K562 (cell line): ENCODE results near the gene SRP9. TPM values are rescaled to one million over a fixed set of nuclear protein-coding genes. Genes with fewer than 3 reads are reported as not detected.
A peak's percentile ranks its signal among the peaks of the same experiment; 100 is the strongest.

Experiments used
- ARID1B ChIP-seq: fragments of 450-650 bp; IDR thresholded peaks from 2 replicates; pipeline ENCODE4 v1.6.1; 2016; ENCODE audit warnings: antibody characterized with exemption, mild to moderate bottlenecking, inconsistent platforms
- CTBP1 ChIP-seq: fragments of 450-650 bp; IDR thresholded peaks from 2 replicates; pipeline ENCODE4 v1.6.1; 2016; ENCODE audit warnings: borderline replicate concordance
- FOXK2 ChIP-seq, 2 experiments: fragments of 450-650 bp; IDR thresholded peaks in 1 of 2; conservative IDR thresholded peaks in 1 of 2; 2 replicates each; pipeline ENCODE4 v1.6.1; 2016; ENCODE audit warnings: low read depth in 2 of 2, mild to moderate bottlenecking in 1 of 2
- HIVEP1 ChIP-seq: fragments of 250-450 bp; sonication (Bioruptor Pico); IDR thresholded peaks from 2 replicates; pipeline ENCODE4 v1.4.0; 2020; ENCODE audit warnings: mild to moderate bottlenecking
- LEF1 ChIP-seq: fragments of 450-650 bp; IDR thresholded peaks from 2 replicates; pipeline ENCODE4 v1.6.1; 2016; ENCODE audit warnings: mild to moderate bottlenecking
- MTA1 ChIP-seq: fragments of 450-650 bp; IDR thresholded peaks from 2 replicates; pipeline ENCODE4 v1.6.1; 2017; ENCODE audit warnings: borderline replicate concordance
- RAD21 ChIP-seq, 2 experiments: fragments of 250-450 bp in 1 of 2; fragments of 450-650 bp in 1 of 2; sonication (Bioruptor Pico) in 1 of 2; formaldehyde crosslinking in 1 of 2; IDR thresholded peaks in 1 of 2; conservative IDR thresholded peaks in 1 of 2; 2 replicates each; pipeline versions ENCODE4 v1.4.0 to v1.8.0; 2020 to 2022; ENCODE audit warnings: mild to moderate bottlenecking in 2 of 2, moderate library complexity in 1 of 2
- SMAD4 ChIP-seq: fragments of 250-450 bp; sonication (Bioruptor Pico); conservative IDR thresholded peaks from 2 replicates; pipeline ENCODE4 v1.8.0; 2021; ENCODE audit warnings: inconsistent platforms, mild to moderate bottlenecking, moderate library complexity
- STAT5B ChIP-seq: fragments of 250-450 bp; sonication (Bioruptor Pico); IDR thresholded peaks from 2 replicates; pipeline ENCODE4 v1.8.0; 2021; ENCODE audit warnings: mild to moderate bottlenecking, inconsistent platforms
- TAF1 ChIP-seq: IDR thresholded peaks from 2 replicates; pipeline ENCODE4 v1.6.1; 2011; ENCODE audit warnings: mild to moderate bottlenecking, low read length, moderate library complexity; ENCODE audit not compliant: insufficient read depth, control insufficient read depth, severe bottlenecking; ENCODE audit errors: extremely low read depth
- YY1 ChIP-seq, 3 experiments: IDR thresholded peaks; 2 replicates each; pipeline ENCODE4 v1.6.1; 2011; ENCODE audit warnings: low read length in 2 of 3, mild to moderate bottlenecking in 2 of 3, moderate library complexity in 2 of 3, borderline replicate concordance in 1 of 3, control low read depth in 1 of 3, low read depth in 1 of 3; ENCODE audit not compliant: insufficient read depth in 3 of 3, insufficient replicate concordance in 2 of 3, control insufficient read depth in 1 of 3, insufficient read length in 1 of 3; ENCODE audit errors: extremely low read depth in 1 of 3
- ZNF324 ChIP-seq: fragments of 250-450 bp; sonication (Bioruptor Pico); IDR thresholded peaks from 2 replicates; pipeline ENCODE4 v1.4.0; 2020; ENCODE audit warnings: mild to moderate bottlenecking
- polyA plus RNA-seq, 8 experiments: library from polyadenylated mRNA; depleted of rRNA in 4 of 8; stranded (reverse) in 5 of 8; unstranded in 3 of 8; fragments of >200 nt; fragmentation: Nextera tagmentation in 2 of 8; fragmentation: Illumina TruSeq in 1 of 8; extraction: Ambion mirVana in 2 of 8; extraction: Trizol in 1 of 8; gene quantifications; 2 replicates each; pipeline versions ENCODE4 v1.2.1 to v1.2.3, GENCODE V29; 2011 to 2014; ENCODE audit warnings: inconsistent platforms in 1 of 8, missing spikeins in 1 of 8
- total RNA-seq, 7 experiments: library from RNA; depleted of rRNA in 6 of 7; stranded (reverse); fragments of >200 nt in 6 of 7; fragmentation: Illumina TruSeq in 2 of 7; extraction: Trizol in 2 of 7; gene quantifications; 2 replicates each; pipeline versions ENCODE4 v1.2.1 to v1.2.3, GENCODE V29; 2011 to 2021; ENCODE audit warnings: low replicate concordance in 1 of 7
- TF ChIP-seq, protein P1 (sequence below): IDR thresholded peaks from 3 replicates; pipeline ENCODE4 v1.6.1; 2011; ENCODE audit warnings: borderline replicate concordance, mild to moderate bottlenecking, moderate library complexity; ENCODE audit not compliant: insufficient read length; ENCODE audit errors: extremely low read depth
- TF ChIP-seq, protein P2 (sequence below): fragments of 450-650 bp; conservative IDR thresholded peaks from 2 replicates; pipeline ENCODE4 v1.6.1; 2016; ENCODE audit warnings: missing genetic modification characterization, low read depth, mild to moderate bottlenecking, missing compliant biosample characterization, moderate library complexity
- TF ChIP-seq, protein P3 (sequence below): sonication (generic); formaldehyde crosslinking; IDR thresholded peaks from 2 replicates; pipeline ENCODE4 v1.9.0; 2022; ENCODE audit warnings: mild to moderate bottlenecking, missing genetic modification reagents
- TF ChIP-seq, protein P4 (sequence below), 2 experiments: IDR thresholded peaks in 1 of 2; conservative IDR thresholded peaks in 1 of 2; 2 replicates each; pipeline ENCODE4 v1.6.1; 2016; ENCODE audit warnings: low read depth in 2 of 2, mild to moderate bottlenecking in 1 of 2, missing compliant biosample characterization in 1 of 2, missing genetic modification characterization in 1 of 2, moderate library complexity in 1 of 2

The SRP9 gene
- total and polyA plus RNA-seq, 9 of the 15 experiments (the other 6 are each of a cell fraction or from before 2014, with no cell fraction given): 273 to 1,892 (median 668) TPM

DNA sequence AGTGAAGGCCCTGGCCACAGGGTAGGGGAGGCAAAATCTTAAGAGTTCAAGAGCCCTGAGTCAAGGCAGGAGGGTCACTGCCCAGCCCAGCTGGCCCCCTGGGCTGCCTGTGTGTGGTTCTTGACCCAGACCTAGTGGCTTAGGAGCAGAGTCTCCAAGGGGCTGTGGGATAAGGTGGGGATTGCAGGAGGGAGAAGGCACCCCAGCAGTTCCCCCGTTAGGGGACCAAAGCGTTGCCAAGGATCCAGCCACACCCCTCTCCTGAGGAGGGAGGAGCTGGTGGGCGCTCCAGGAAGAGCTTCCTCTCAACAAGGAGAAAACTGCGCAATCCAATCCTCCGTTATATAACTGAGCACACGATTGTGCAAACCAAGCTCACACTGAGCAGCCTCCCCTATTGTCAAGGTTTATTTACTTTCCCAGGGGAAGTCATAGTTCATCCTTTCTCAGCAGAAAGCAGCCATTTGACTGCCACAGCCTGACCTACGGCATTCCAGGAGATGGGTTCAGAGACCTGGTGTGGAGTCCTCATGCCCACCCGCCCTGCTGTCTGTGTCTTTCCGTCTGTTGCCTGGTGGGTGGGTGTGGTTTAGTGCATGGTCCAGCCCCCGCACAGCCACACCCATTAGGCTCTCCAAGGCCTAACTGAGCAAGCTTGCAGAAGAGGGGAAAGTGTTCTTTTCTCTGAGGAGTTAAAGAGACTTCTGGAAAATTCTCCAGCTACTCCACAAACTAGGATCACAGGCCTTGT lies 35.8 kb downstream of the SRP9 start (continued):
- TF ChIP-seq, protein P1, sequence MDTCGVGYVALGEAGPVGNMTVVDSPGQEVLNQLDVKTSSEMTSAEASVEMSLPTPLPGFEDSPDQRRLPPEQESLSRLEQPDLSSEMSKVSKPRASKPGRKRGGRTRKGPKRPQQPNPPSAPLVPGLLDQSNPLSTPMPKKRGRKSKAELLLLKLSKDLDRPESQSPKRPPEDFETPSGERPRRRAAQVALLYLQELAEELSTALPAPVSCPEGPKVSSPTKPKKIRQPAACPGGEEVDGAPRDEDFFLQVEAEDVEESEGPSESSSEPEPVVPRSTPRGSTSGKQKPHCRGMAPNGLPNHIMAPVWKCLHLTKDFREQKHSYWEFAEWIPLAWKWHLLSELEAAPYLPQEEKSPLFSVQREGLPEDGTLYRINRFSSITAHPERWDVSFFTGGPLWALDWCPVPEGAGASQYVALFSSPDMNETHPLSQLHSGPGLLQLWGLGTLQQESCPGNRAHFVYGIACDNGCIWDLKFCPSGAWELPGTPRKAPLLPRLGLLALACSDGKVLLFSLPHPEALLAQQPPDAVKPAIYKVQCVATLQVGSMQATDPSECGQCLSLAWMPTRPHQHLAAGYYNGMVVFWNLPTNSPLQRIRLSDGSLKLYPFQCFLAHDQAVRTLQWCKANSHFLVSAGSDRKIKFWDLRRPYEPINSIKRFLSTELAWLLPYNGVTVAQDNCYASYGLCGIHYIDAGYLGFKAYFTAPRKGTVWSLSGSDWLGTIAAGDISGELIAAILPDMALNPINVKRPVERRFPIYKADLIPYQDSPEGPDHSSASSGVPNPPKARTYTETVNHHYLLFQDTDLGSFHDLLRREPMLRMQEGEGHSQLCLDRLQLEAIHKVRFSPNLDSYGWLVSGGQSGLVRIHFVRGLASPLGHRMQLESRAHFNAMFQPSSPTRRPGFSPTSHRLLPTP: no peak
- TF ChIP-seq ARID1B: peak; percentile 12; the same call in 1 of the 2 replicates
- TF ChIP-seq HIVEP1 (CRISPR knock-in tag): no peak
- no peak for TF ChIP-seq RAD21 (CRISPR knock-in tag; conservative IDR thresholded peaks at IDR 0.05 in 1 of 2, IDR thresholded peaks at IDR 0.05 in 1 of 2)
- TF ChIP-seq FOXK2 (conservative IDR thresholded peaks at IDR 0.05 in 1 of 2, IDR thresholded peaks at IDR 0.05 in 1 of 2; ENCODE audit: low read depth in 2 of 2): peak; percentile 41 to 52; a peak in 3 of 4 replicates
- peak; percentile 17 for TF ChIP-seq TAF1
- peak in 1 of 3 experiments; percentile 43 for TF ChIP-seq YY1 (IDR thresholded peaks at IDR 0.05; ENCODE audit: borderline replicate concordance in 1 of 3, control insufficient read depth in 1 of 3, extremely low read depth in 1 of 3, insufficient read depth in 3 of 3, insufficient read length in 1 of 3, insufficient replicate concordance in 2 of 3, low read depth in 1 of 3, low read length in 2 of 3)
- 0 out of 2 replicates have a peak, but pooled peaks have one; percentile 35 for TF ChIP-seq ZNF324 (CRISPR knock-in tag)
- TF ChIP-seq, protein P2, sequence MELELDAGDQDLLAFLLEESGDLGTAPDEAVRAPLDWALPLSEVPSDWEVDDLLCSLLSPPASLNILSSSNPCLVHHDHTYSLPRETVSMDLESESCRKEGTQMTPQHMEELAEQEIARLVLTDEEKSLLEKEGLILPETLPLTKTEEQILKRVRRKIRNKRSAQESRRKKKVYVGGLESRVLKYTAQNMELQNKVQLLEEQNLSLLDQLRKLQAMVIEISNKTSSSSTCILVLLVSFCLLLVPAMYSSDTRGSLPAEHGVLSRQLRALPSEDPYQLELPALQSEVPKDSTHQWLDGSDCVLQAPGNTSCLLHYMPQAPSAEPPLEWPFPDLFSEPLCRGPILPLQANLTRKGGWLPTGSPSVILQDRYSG (tag): no peak
- no peak; the same call in 1 of the 2 replicates for TF ChIP-seq LEF1
- peak; percentile 63; the same call in 1 of the 2 replicates for TF ChIP-seq SMAD4 (CRISPR knock-in tag)
- TF ChIP-seq MTA1: 0 out of 2 replicates have a peak, but pooled peaks have one; percentile 37
- TF ChIP-seq CTBP1: peak; percentile 73
- TF ChIP-seq, protein P3, sequence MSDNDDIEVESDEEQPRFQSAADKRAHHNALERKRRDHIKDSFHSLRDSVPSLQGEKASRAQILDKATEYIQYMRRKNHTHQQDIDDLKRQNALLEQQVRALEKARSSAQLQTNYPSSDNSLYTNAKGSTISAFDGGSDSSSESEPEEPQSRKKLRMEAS (CRISPR knock-in tag): peak; percentile 57
- TF ChIP-seq STAT5B (CRISPR knock-in tag): no peak
- TF ChIP-seq, protein P4, sequence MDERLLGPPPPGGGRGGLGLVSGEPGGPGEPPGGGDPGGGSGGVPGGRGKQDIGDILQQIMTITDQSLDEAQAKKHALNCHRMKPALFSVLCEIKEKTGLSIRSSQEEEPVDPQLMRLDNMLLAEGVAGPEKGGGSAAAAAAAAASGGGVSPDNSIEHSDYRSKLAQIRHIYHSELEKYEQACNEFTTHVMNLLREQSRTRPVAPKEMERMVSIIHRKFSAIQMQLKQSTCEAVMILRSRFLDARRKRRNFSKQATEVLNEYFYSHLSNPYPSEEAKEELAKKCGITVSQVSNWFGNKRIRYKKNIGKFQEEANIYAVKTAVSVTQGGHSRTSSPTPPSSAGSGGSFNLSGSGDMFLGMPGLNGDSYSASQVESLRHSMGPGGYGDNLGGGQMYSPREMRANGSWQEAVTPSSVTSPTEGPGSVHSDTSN (CRISPR knock-in tag; IDR thresholded peaks at IDR 0.05; ENCODE audit: low read depth): no peak
- TF ChIP-seq, protein P4 (tag; conservative IDR thresholded peaks at IDR 0.05; ENCODE audit: low read depth): no peak
